Measurements from ENCODE around the gene SVIL.

Gene SVIL

GRCh38 chr10:29427667-29428066, 207.1 kb downstream of the SVIL start:
- Mint-ChIP-seq H3K36me3 (ENCODE audit: low read depth) (no peaks in the 10 kb centered on the region), H3K4me1 (no peaks in the 10 kb centered on the region), H3K27me3 (ENCODE audit: low read depth, poor library complexity) (peaks cover 9% of the 10 kb centered on the region), H3K4me3 (no peak overlapping the region), H3K9me3 (peaks cover 4% of the 10 kb centered on the region), H3K27ac (no peak overlapping the region)
- no peak for TF ChIP-seq CTCF (IDR thresholded peaks at IDR 0.05)
- no peak for DNase-seq

GRCh38 chr10:29426420-29426819, 208.4 kb downstream of the SVIL start:
- Mint-ChIP-seq H3K36me3 (ENCODE audit: low read depth) (no peaks in the 10 kb centered on the region), H3K4me1 (no peaks in the 10 kb centered on the region), H3K27ac (no peak overlapping the region), H3K4me3 (no peak overlapping the region), H3K9me3 (peaks cover 4% of the 10 kb centered on the region), H3K27me3 (ENCODE audit: low read depth, poor library complexity) (peaks cover 15% of the 10 kb centered on the region)
- no peak for TF ChIP-seq CTCF (IDR thresholded peaks at IDR 0.05)
- no peak for DNase-seq

- no peak for DNase-seq
- no peak for TF ChIP-seq CTCF (IDR thresholded peaks at IDR 0.05)
- no peaks in the 10 kb centered on the region for H3K36me3 Mint-ChIP-seq (ENCODE audit: low read depth)
- peaks cover 12% of the 10 kb centered on the region for H3K27me3 Mint-ChIP-seq (ENCODE audit: low read depth, poor library complexity)
- H3K27ac Mint-ChIP-seq = no peak overlapping the region
- no peak overlapping the region for H3K4me3 Mint-ChIP-seq
- no peaks in the 10 kb centered on the region for H3K4me1 Mint-ChIP-seq
- peaks cover 4% of the 10 kb centered on the region for H3K9me3 Mint-ChIP-seq
Measured at GRCh38 chr10:29424017-29424416, 210.8 kb downstream of the SVIL start.

- Mint-ChIP-seq H3K27ac (no peak overlapping the region), H3K36me3 (ENCODE audit: low read depth) (no peaks in the 10 kb centered on the region), H3K9me3 (peaks cover 4% of the 10 kb centered on the region), H3K27me3 (ENCODE audit: low read depth, poor library complexity) (peaks cover 15% of the 10 kb centered on the region), H3K4me3 (no peak overlapping the region), H3K4me1 (no peaks in the 10 kb centered on the region)
- DNase-seq = no peak
- TF ChIP-seq CTCF (IDR thresholded peaks at IDR 0.05) = no peak
Measured at GRCh38 chr10:29420744-29421143, 214.0 kb downstream of the SVIL start.

- Mint-ChIP-seq H3K27me3 (ENCODE audit: low read depth, poor library complexity) (peaks cover 15% of the 10 kb centered on the region), H3K4me3 (no peak overlapping the region), H3K27ac (no peak overlapping the region), H3K4me1 (no peaks in the 10 kb centered on the region), H3K36me3 (ENCODE audit: low read depth) (no peaks in the 10 kb centered on the region), H3K9me3 (no peaks in the 10 kb centered on the region)
- TF ChIP-seq CTCF (IDR thresholded peaks at IDR 0.05) = no peak
- DNase-seq = no peak
Measured at GRCh38 chr10:29417324-29417723, 217.4 kb downstream of the SVIL start.

GRCh38 chr10:29415876-29416275, 218.9 kb downstream of the SVIL start:
- Mint-ChIP-seq H3K27me3 (ENCODE audit: low read depth, poor library complexity) (peaks cover 6% of the 10 kb centered on the region), H3K4me1 (no peaks in the 10 kb centered on the region), H3K4me3 (no peak overlapping the region), H3K27ac (no peak overlapping the region), H3K36me3 (ENCODE audit: low read depth) (no peaks in the 10 kb centered on the region), H3K9me3 (no peaks in the 10 kb centered on the region)
- no peak for DNase-seq
- no peak for TF ChIP-seq CTCF (IDR thresholded peaks at IDR 0.05)

Data from nephron progenitor cell (in vitro differentiated cells).